Left colon (tissue), 2 donors: Measurements from ENCODE around the gene PPIF. TPM values are rescaled to one million over a fixed set of nuclear protein-coding genes. Genes with fewer than 3 reads are reported as not detected.

Source experiments
- ATAC-seq: fragments of 200-7000 bp; cut with Tn5 transposase; one replicate; pipeline ENCODE4 v1.9.1; 2020; ENCODE audit warnings: mild to moderate bottlenecking, moderate library complexity
- DNase-seq, 2 donors: peaks; one replicate each; pipeline ENCODE4 v3.0.0-alpha.2; 2020
- intact Hi-C, 2 donors: fragments of 100-400 bp; cut with DNase I in 1 of 2; cut with micrococcal nuclease in 1 of 2; formaldehyde crosslinking; loops; one replicate each; pipeline versions ENCODE4 v1.11.2 to v1.14.0; 2022; cut with DNase I, micrococcal nuclease
- total RNA-seq, 2 donors: library from RNA; stranded (reverse); fragmentation: NEBNext Ultra II Directional; extraction: Animal tissue kit (Norgen Biotek cat#: 25700); gene quantifications; one replicate each; pipeline ENCODE4 v1.2.1, GENCODE V29; 2021
- donor health status: DM: no; HTN: no; CAD: no.
- donor health status: DM: yes; HTN: yes; CAD: no.

PPIF gene
- total RNA-seq, 2 donors from 2014 or later: 86.6 to 105 TPM

- no peak for ATAC-seq
- intact Hi-C loops: loop anchor here (5.0 to 10.0 kb wide), 2 partner anchors 88 to 106 kb away; no protein-coding TSS in a partner anchor
- DNase-seq: peak in 1 of 2 donors; percentile 24
These were observed 31.6 kb downstream of the PPIF start for GRCh38 chr10:79378647-79379511.

GRCh38 chr10:79379512-79380124, 32.3 kb downstream of the PPIF start:
- ATAC-seq (no peak), DNase-seq (peak; percentile 21 to 39)
- intact Hi-C loops: loop anchor here (5.0 to 10.0 kb wide), 2 partner anchors 88 to 105 kb away; no protein-coding TSS in a partner anchor

- intact Hi-C loops: no loop called here
- DNase-seq: peak; percentile 20 to 41
- ATAC-seq: peak; percentile 45
These were observed 33.1 kb downstream of the PPIF start for GRCh38 chr10:79380125-79380945.

GRCh38 chr10:79380946-79381721, 33.9 kb downstream of the PPIF start:
- no peak for ATAC-seq
- intact Hi-C loops: no loop called here
- DNase-seq: peak in 1 of 2 donors; percentile 23

GRCh38 chr10:79381804-79382221, 34.5 kb downstream of the PPIF start:
- ATAC-seq (peak; percentile 55), DNase-seq (peak; percentile 53 to 76)
- intact Hi-C loops: no loop called here

- DNase-seq: peak in 1 of 2 donors; percentile 9
- ATAC-seq: no peak
- intact Hi-C loops: no loop called here
These were observed 35.2 kb downstream of the PPIF start for GRCh38 chr10:79382491-79382941.

GRCh38 chr10:79383974-79384606, 36.8 kb downstream of the PPIF start:
- intact Hi-C loops: no loop called here
- no peak for ATAC-seq
- DNase-seq: no peak

- ATAC-seq (no peak), DNase-seq (no peak)
- intact Hi-C loops: no loop called here
These were observed 37.6 kb downstream of the PPIF start for GRCh38 chr10:79384773-79385391.

GRCh38 chr10:79385392-79385795, 38.1 kb downstream of the PPIF start:
- intact Hi-C loops: no loop called here
- ATAC-seq: no peak
- DNase-seq: no peak

- DNase-seq (no peak), ATAC-seq (no peak)
- intact Hi-C loops: no loop called here
These were observed 38.7 kb downstream of the PPIF start for GRCh38 chr10:79385804-79386531.

- ATAC-seq (no peak), DNase-seq (peak in 1 of 2 donors; percentile 24)
- intact Hi-C loops: no loop called here
These were observed 39.6 kb downstream of the PPIF start for GRCh38 chr10:79386637-79387465.

GRCh38 chr10:79387466-79387973, 40.3 kb downstream of the PPIF start:
- ATAC-seq: no peak
- intact Hi-C loops: no loop called here
- DNase-seq: peak in 1 of 2 donors; percentile 32

GRCh38 chr10:79387974-79388850, 40.9 kb downstream of the PPIF start:
- intact Hi-C loops: no loop called here
- no peak for ATAC-seq

GRCh38 chr10:79390057-79390456, 42.8 kb downstream of the PPIF start:
- intact Hi-C loops: no loop called here
- ATAC-seq: no peak
- DNase-seq: no peak

More at GRCh38 chr10:79387974-79388850, 40.9 kb downstream of the PPIF start:
- peak in 1 of 2 donors; percentile 21 for DNase-seq
